Fibroblast of lung (primary cell): ENCODE results near the gene NAXE. TPM values are rescaled to one million over a fixed set of nuclear protein-coding genes. Genes with fewer than 3 reads are reported as not detected.

Experiments used
- DNase-seq, 2 donors: peaks; one replicate each; pipeline versions ENCODE4 v3.0.0 to v3.0.0-alpha.2; 2010; ENCODE audit warnings: low read depth in 2 of 2
- H2AFZ ChIP-seq: 2 replicates; pipeline ENCODE4 v1.5.1; 2012; ENCODE audit warnings: low read length, control low read depth, inconsistent platforms
- H3K27ac ChIP-seq: 2 replicates; pipeline ENCODE4 v1.5.1; 2011; ENCODE audit warnings: low read length, control low read depth; ENCODE audit not compliant: insufficient read depth
- H3K27me3 ChIP-seq: 2 replicates; pipeline ENCODE4 v1.5.1; 2011; ENCODE audit warnings: mild to moderate bottlenecking, low read length; ENCODE audit not compliant: control insufficient read depth, insufficient read depth
- H3K36me3 ChIP-seq: 2 replicates; pipeline ENCODE4 v1.5.1; 2011; ENCODE audit warnings: low read length; ENCODE audit not compliant: control insufficient read depth, insufficient read depth
- H3K4me1 ChIP-seq: 2 replicates; pipeline ENCODE4 v1.5.1; 2011; ENCODE audit warnings: low read length; ENCODE audit not compliant: control insufficient read depth, insufficient read depth; ENCODE audit errors: extremely low read depth
- H3K4me2 ChIP-seq: 2 replicates; pipeline ENCODE4 v1.5.1; 2011; ENCODE audit warnings: low read length, control low read depth; ENCODE audit not compliant: insufficient read depth; ENCODE audit errors: extremely low read depth
- H3K4me3 ChIP-seq, 4 experiments: fragments of 200-600 bp in 1 of 4; sonication (generic) in 1 of 4; replicated peaks in 1 of 4; 2 replicates each; pipeline ENCODE4 v1.5.1; 2011 to 2016; ENCODE audit warnings: low read length in 4 of 4, low read depth in 3 of 4, mild to moderate bottlenecking in 3 of 4, control low read depth in 2 of 4, inconsistent platforms in 1 of 4, mixed read lengths in 1 of 4; ENCODE audit not compliant: insufficient read depth in 1 of 4; ENCODE audit errors: control extremely low read depth in 1 of 4
- H3K79me2 ChIP-seq: 2 replicates; pipeline ENCODE4 v1.5.1; 2012; ENCODE audit warnings: mild to moderate bottlenecking, low read length, inconsistent platforms; ENCODE audit not compliant: control insufficient read depth, insufficient read depth
- H3K9ac ChIP-seq: 2 replicates; pipeline ENCODE4 v1.5.1; 2011; ENCODE audit warnings: mild to moderate bottlenecking, low read length, control low read depth; ENCODE audit not compliant: insufficient read depth
- H3K9me3 ChIP-seq: 2 replicates; pipeline ENCODE4 v1.5.1; 2012; ENCODE audit warnings: low read depth, low read length; ENCODE audit not compliant: control insufficient read depth, insufficient read depth
- H4K20me1 ChIP-seq: 2 replicates; pipeline ENCODE4 v1.5.1; 2011; ENCODE audit warnings: low read length; ENCODE audit not compliant: control insufficient read depth, insufficient read depth; ENCODE audit errors: extremely low read depth
- EZH2 ChIP-seq: IDR thresholded peaks from 2 replicates; pipeline ENCODE4 v1.5.1; 2012; ENCODE audit warnings: low read length, control low read depth, mild to moderate bottlenecking; ENCODE audit errors: missing control alignments
- polyA plus RNA-seq, 2 donors: library from polyadenylated mRNA; depleted of rRNA in 1 of 2; stranded (reverse) in 1 of 2; unstranded in 1 of 2; fragments of >200 nt; gene quantifications; 2 replicates each; pipeline ENCODE4 v1.2.1, GENCODE V29; 2011 to 2012; ENCODE audit warnings: missing spikeins in 1 of 2
- total RNA-seq: library from RNA; depleted of rRNA; stranded (reverse); fragments of >200 nt; gene quantifications from 2 replicates; pipeline ENCODE4 v1.2.1, GENCODE V29; 2014
- TF ChIP-seq, protein P1 (sequence below), 2 donors: IDR thresholded peaks in 1 of 2; conservative IDR thresholded peaks in 1 of 2; 1 replicate in 1 of 2; 2 replicates in 1 of 2; pipeline ENCODE4 v1.5.1; 2011 to 2012; ENCODE audit warnings: low read length in 2 of 2, control low read depth in 1 of 2, inconsistent platforms in 1 of 2, low read depth in 1 of 2, mild to moderate bottlenecking in 1 of 2

NAXE gene
- total and polyA plus RNA-seq, 2 donors (not counting 1 experiment from before 2014, with no cell fraction given): 41.6 to 64.4 TPM

DNA sequence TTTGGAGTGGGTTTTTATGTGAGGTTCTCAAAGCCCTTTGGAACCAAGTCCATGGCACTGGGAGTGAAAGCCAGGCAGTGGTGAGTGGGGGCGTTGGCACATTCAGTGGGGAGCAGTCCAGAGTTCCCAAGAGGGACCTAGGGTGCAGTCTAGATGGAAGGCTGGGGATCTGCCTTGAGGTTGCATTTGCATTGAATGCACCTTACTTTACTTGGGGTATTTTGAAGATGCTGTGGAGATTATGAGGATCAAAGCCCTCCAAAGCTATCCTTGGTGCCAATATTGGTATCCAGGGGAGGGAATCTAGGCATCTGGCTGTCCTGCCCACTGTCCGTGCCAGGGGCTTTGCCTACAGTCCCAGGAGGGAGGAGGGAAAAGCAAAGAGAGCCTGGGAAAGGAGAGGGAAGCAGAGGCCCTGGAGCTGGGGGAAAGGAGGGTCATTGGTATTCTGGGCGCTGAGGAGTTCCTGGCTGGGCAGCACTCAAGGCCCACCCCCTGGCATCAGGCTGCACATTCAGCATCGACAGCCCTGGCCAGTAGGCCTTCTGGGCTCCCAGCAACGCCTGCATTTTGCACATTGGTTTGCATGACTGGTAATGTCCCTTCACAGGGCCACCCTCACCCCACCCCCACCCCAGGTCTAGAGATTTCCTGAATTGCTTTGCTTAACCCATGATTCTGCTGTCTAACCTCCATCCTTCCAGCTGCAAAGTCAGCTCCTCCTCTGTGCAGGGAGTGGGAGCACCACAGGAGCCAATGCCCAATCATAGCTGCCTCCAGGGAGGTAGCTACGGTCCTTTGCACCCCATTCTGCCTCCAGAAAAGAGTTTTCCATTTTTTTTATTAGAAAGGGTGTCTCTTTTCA is 49.5 kb downstream of the NAXE start:
- H3K4me2 ChIP-seq: no peak overlapping the region
- no peaks in the 10 kb centered on the region for H3K9me3 ChIP-seq
- peaks cover 76% of the 10 kb centered on the region for H3K27me3 ChIP-seq
- no peaks in the 10 kb centered on the region for H3K79me2 ChIP-seq
- no peak overlapping the region for H3K9ac ChIP-seq
- TF ChIP-seq, protein P1, sequence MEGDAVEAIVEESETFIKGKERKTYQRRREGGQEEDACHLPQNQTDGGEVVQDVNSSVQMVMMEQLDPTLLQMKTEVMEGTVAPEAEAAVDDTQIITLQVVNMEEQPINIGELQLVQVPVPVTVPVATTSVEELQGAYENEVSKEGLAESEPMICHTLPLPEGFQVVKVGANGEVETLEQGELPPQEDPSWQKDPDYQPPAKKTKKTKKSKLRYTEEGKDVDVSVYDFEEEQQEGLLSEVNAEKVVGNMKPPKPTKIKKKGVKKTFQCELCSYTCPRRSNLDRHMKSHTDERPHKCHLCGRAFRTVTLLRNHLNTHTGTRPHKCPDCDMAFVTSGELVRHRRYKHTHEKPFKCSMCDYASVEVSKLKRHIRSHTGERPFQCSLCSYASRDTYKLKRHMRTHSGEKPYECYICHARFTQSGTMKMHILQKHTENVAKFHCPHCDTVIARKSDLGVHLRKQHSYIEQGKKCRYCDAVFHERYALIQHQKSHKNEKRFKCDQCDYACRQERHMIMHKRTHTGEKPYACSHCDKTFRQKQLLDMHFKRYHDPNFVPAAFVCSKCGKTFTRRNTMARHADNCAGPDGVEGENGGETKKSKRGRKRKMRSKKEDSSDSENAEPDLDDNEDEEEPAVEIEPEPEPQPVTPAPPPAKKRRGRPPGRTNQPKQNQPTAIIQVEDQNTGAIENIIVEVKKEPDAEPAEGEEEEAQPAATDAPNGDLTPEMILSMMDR (conservative IDR thresholded peaks at IDR 0.05 in 1 of 2, IDR thresholded peaks at IDR 0.05 in 1 of 2; ENCODE audit: low read depth in 1 of 2, low read length in 2 of 2): no peak
- TF ChIP-seq EZH2: peak; percentile 9
- H3K4me1 ChIP-seq: no peaks in the 10 kb centered on the region
- no peak overlapping the region for H3K27ac ChIP-seq
- H2AFZ ChIP-seq: no peak overlapping the region
- peak overlapping the region in 2 of 4 experiments; percentile 4 to 28 for H3K4me3 ChIP-seq
- no peaks in the 10 kb centered on the region for H3K36me3 ChIP-seq
- DNase-seq: no peak
- H4K20me1 ChIP-seq: no peaks in the 10 kb centered on the region

- H3K4me2 ChIP-seq: no peak within 1 kb of the TSS
- DNase-seq: peak in 1 of 2 donors; percentile 36
- no peaks in the 10 kb centered on the region for H3K9me3 ChIP-seq
- H4K20me1 ChIP-seq: no peaks in the 10 kb centered on the region
- no peak for TF ChIP-seq EZH2
- TF ChIP-seq, protein P1 (conservative IDR thresholded peaks at IDR 0.05 in 1 of 2, IDR thresholded peaks at IDR 0.05 in 1 of 2; ENCODE audit: low read depth in 1 of 2, low read length in 2 of 2): no peak
- no peak within 1 kb of the TSS for H3K9ac ChIP-seq
- H3K36me3 ChIP-seq: no peaks in the 10 kb centered on the region
- H3K79me2 ChIP-seq: no peaks in the 10 kb centered on the region
- H3K27me3 ChIP-seq: peaks cover 82% of the 10 kb centered on the region
- H3K27ac ChIP-seq: no peak within 1 kb of the TSS
- no peaks in the 10 kb centered on the region for H3K4me1 ChIP-seq
- no peak within 1 kb of the TSS for H2AFZ ChIP-seq
- peak within 1 kb of the TSS in 2 of 4 experiments; percentile 4 to 28 for H3K4me3 ChIP-seq
These were observed 50.2 kb downstream of the NAXE start, which contains the start of gene BCAN for GRCh38 chr1:156641761-156642264. BCAN (plus strand) TSS chr1:156642117; CDS start chr1:156646055, 3,938 bp downstream.

GRCh38 chr1:156642265-156643048 is 50.9 kb downstream of the NAXE start:
- H3K4me2 ChIP-seq: no peak overlapping the region

More at GRCh38 chr1:156642265-156643048, 50.9 kb downstream of the NAXE start:
- peak; percentile 98 for TF ChIP-seq EZH2
- TF ChIP-seq, protein P1 (conservative IDR thresholded peaks at IDR 0.05 in 1 of 2, IDR thresholded peaks at IDR 0.05 in 1 of 2; ENCODE audit: low read depth in 1 of 2, low read length in 2 of 2): no peak
- no peaks in the 10 kb centered on the region for H4K20me1 ChIP-seq
- DNase-seq: no peak
- peaks cover 88% of the 10 kb centered on the region for H3K27me3 ChIP-seq
- H3K27ac ChIP-seq: no peak overlapping the region
- peak overlapping the region in 1 of 4 experiments; percentile 10 for H3K4me3 ChIP-seq
- H3K9me3 ChIP-seq: no peaks in the 10 kb centered on the region
- H3K79me2 ChIP-seq: no peaks in the 10 kb centered on the region
- H3K4me1 ChIP-seq: no peaks in the 10 kb centered on the region
- no peak overlapping the region for H2AFZ ChIP-seq
- no peaks in the 10 kb centered on the region for H3K36me3 ChIP-seq
- H3K9ac ChIP-seq: no peak overlapping the region
